Astrocyte (in vitro differentiated cells and primary cell): ENCODE results near the gene EN1. TPM values are rescaled to one million over a fixed set of nuclear protein-coding genes. Genes with fewer than 3 reads are reported as not detected.

ENCODE experiments used
- DNase-seq: peaks from one replicate; pipeline ENCODE4 v3.0.0-alpha.2; 2010; ENCODE audit warnings: low read depth
- FAIRE-seq: peaks from 2 replicates; lab custom pipeline; 2011; peaks lifted over from hg19 to GRCh38; lab: Jason Lieb, UNC
- H2AFZ ChIP-seq: 2 replicates; pipeline ENCODE4 v1.6.0; 2012; ENCODE audit warnings: low read depth, low read length, inconsistent platforms
- H3K27ac ChIP-seq: 2 replicates; pipeline ENCODE4 v1.5.1; 2011; ENCODE audit warnings: low read depth, low read length, inconsistent platforms
- H3K27me3 ChIP-seq: 2 replicates; pipeline ENCODE4 v1.6.0; 2011; ENCODE audit warnings: low read length, inconsistent platforms; ENCODE audit not compliant: insufficient read depth
- H3K36me3 ChIP-seq: 2 replicates; pipeline ENCODE4 v1.5.1; 2011; ENCODE audit warnings: low read length, inconsistent platforms; ENCODE audit not compliant: insufficient read depth
- H3K4me1 ChIP-seq: 2 replicates; pipeline ENCODE4 v1.5.1; 2011; ENCODE audit warnings: low read length, inconsistent platforms; ENCODE audit not compliant: insufficient read depth
- H3K4me2 ChIP-seq: 2 replicates; pipeline ENCODE4 v1.6.0; 2012; ENCODE audit warnings: low read length, inconsistent platforms
- H3K4me3 ChIP-seq: 2 replicates; pipeline ENCODE4 v1.5.1; 2011; ENCODE audit warnings: low read depth, mild to moderate bottlenecking, low read length, inconsistent platforms; ENCODE audit not compliant: insufficient read depth
- H3K79me2 ChIP-seq: 2 replicates; pipeline ENCODE4 v1.6.0; 2012; ENCODE audit warnings: mild to moderate bottlenecking, low read length, inconsistent platforms; ENCODE audit not compliant: insufficient read depth
- H3K9ac ChIP-seq: 2 replicates; pipeline ENCODE4 v1.6.0; 2012; ENCODE audit warnings: mild to moderate bottlenecking, low read length, inconsistent platforms
- H3K9me3 ChIP-seq: 2 replicates; pipeline ENCODE4 v1.5.1; 2012; ENCODE audit warnings: low read depth, mild to moderate bottlenecking, low read length, inconsistent platforms; ENCODE audit not compliant: insufficient read depth
- H4K20me1 ChIP-seq: 2 replicates; pipeline ENCODE4 v1.6.0; 2012; ENCODE audit warnings: low read length, inconsistent platforms; ENCODE audit not compliant: insufficient read depth
- H3K27ac Mint-ChIP-seq: one replicate; pipeline ENCODE4 v1.8.0; 2021; ENCODE audit warnings: mild to moderate bottlenecking, mixed read lengths; ENCODE audit not compliant: unreplicated experiment
- H3K27me3 Mint-ChIP-seq: one replicate; pipeline ENCODE4 v1.8.0; 2021; ENCODE audit warnings: low read depth, mixed read lengths; ENCODE audit not compliant: unreplicated experiment
- H3K36me3 Mint-ChIP-seq: one replicate; pipeline ENCODE4 v1.8.0; 2021; ENCODE audit warnings: low read depth, mixed read lengths; ENCODE audit not compliant: unreplicated experiment
- H3K4me1 Mint-ChIP-seq: one replicate; pipeline ENCODE4 v1.8.0; 2021; ENCODE audit warnings: low read depth, mixed read lengths; ENCODE audit not compliant: unreplicated experiment
- H3K4me3 Mint-ChIP-seq: one replicate; pipeline ENCODE4 v1.8.0; 2021; ENCODE audit warnings: mild to moderate bottlenecking, moderate library complexity, mixed read lengths; ENCODE audit not compliant: unreplicated experiment
- H3K9me3 Mint-ChIP-seq: one replicate; pipeline ENCODE4 v1.8.0; 2021; ENCODE audit warnings: mild to moderate bottlenecking, mixed read lengths; ENCODE audit not compliant: unreplicated experiment
- EZH2 ChIP-seq: IDR thresholded peaks from 2 replicates; pipeline ENCODE4 v1.6.1; 2012; ENCODE audit warnings: mild to moderate bottlenecking, low read length, inconsistent platforms; ENCODE audit not compliant: insufficient read depth
- total RNA-seq: library from RNA; stranded (reverse); gene quantifications from 2 replicates; pipeline ENCODE4 v1.2.1, GENCODE V29; 2021
- TF ChIP-seq, protein P1 (sequence below): IDR thresholded peaks from 2 replicates; pipeline ENCODE4 v1.5.1; 2011; ENCODE audit warnings: low read depth, mild to moderate bottlenecking, inconsistent platforms, low read length, moderate library complexity; ENCODE audit not compliant: insufficient read depth

Gene EN1
- total RNA-seq, 1 donor from 2014 or later, result 0.09 TPM

DNA sequence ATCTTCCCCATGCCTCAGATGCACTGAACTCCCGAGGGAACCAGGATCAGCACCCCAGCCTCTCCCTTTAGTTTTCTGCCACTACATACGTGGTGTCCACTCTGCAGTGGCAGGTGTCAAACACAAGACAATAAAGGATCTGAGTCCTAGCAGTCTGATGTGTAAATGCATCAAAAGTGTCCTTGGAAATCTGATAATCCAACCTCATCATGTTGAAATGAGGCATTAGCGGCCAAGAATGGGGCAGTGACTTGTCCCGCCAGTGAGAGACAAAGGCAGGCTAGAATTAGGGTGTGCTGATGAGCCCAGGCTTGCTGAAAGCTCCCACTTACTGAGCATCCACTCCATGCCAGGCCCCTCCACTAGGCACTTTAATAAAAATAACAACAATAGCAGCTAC, 52.9 kb downstream of the EN1 start:
- H3K4me1 ChIP-seq, result no peaks in the 10 kb centered on the region
- no peak overlapping the region for H3K4me2 ChIP-seq
- no peak overlapping the region for H3K4me3 ChIP-seq
- no peaks in the 10 kb centered on the region for H3K36me3 Mint-ChIP-seq
- H4K20me1 ChIP-seq, result no peaks in the 10 kb centered on the region
- FAIRE-seq (no peak), DNase-seq (no peak)
- no peaks in the 10 kb centered on the region for H3K36me3 ChIP-seq
- no peak overlapping the region for H3K27ac Mint-ChIP-seq
- no peaks in the 10 kb centered on the region for H3K79me2 ChIP-seq
- H3K9ac ChIP-seq, result no peak overlapping the region
- H3K27ac ChIP-seq, result no peak overlapping the region
- no peak overlapping the region for H3K4me3 Mint-ChIP-seq
- no peaks in the 10 kb centered on the region for H3K9me3 ChIP-seq
- H3K27me3 ChIP-seq, result no peaks in the 10 kb centered on the region
- H3K27me3 Mint-ChIP-seq, result peaks cover 57% of the 10 kb centered on the region
- no peak overlapping the region for H2AFZ ChIP-seq
- peaks cover 5% of the 10 kb centered on the region for H3K4me1 Mint-ChIP-seq
- TF ChIP-seq, protein P1, sequence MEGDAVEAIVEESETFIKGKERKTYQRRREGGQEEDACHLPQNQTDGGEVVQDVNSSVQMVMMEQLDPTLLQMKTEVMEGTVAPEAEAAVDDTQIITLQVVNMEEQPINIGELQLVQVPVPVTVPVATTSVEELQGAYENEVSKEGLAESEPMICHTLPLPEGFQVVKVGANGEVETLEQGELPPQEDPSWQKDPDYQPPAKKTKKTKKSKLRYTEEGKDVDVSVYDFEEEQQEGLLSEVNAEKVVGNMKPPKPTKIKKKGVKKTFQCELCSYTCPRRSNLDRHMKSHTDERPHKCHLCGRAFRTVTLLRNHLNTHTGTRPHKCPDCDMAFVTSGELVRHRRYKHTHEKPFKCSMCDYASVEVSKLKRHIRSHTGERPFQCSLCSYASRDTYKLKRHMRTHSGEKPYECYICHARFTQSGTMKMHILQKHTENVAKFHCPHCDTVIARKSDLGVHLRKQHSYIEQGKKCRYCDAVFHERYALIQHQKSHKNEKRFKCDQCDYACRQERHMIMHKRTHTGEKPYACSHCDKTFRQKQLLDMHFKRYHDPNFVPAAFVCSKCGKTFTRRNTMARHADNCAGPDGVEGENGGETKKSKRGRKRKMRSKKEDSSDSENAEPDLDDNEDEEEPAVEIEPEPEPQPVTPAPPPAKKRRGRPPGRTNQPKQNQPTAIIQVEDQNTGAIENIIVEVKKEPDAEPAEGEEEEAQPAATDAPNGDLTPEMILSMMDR, result no peak
- TF ChIP-seq EZH2, result no peak
- H3K9me3 Mint-ChIP-seq, result peaks cover 4% of the 10 kb centered on the region

Other genes starting within 250 kb of the EN1 start
- gene MARCO, start 94.5 kb upstream of the EN1 start, total RNA-seq, result not detected in 2 replicates